Stromal cell of bone marrow (primary cell): Measurements from ENCODE around the gene PHACTR4.
"Not testable (repeated sequence)": the region's sequence is repeated elsewhere in the genome, so short reads cannot be mapped to it uniquely, and the experiment has no call there.

ENCODE experiments used
- DNase-seq: peaks from one replicate; pipeline ENCODE4 v3.0.0-alpha.2; 2012; ENCODE audit warnings: low read depth

PHACTR4 gene

GRCh38 chr1:28525002-28525642 is 155.6 kb downstream of the PHACTR4 start:
- DNase-seq = not testable (repeated sequence)

GRCh38 chr1:28526886-28527285 is 157.3 kb downstream of the PHACTR4 start:
- no peak for DNase-seq

GRCh38 chr1:28530456-28530855 is 160.9 kb downstream of the PHACTR4 start:
- no peak for DNase-seq

- no peak for DNase-seq
Observed at GRCh38 chr1:28534671-28535070, 165.1 kb downstream of the PHACTR4 start.

GRCh38 chr1:28535180-28535579 is 165.6 kb downstream of the PHACTR4 start:
- no peak for DNase-seq

- no peak for DNase-seq
Observed at GRCh38 chr1:28537457-28538199, 168.1 kb downstream of the PHACTR4 start.

- DNase-seq = no peak
Observed at GRCh38 chr1:28538286-28538685, 168.7 kb downstream of the PHACTR4 start.

GRCh38 chr1:28540651-28541050 is 171.1 kb downstream of the PHACTR4 start:
- no peak for DNase-seq

GRCh38 chr1:28541414-28542015 is 172.0 kb downstream of the PHACTR4 start:
- DNase-seq = not testable (repeated sequence)

GRCh38 chr1:28545246-28545628 is 175.7 kb downstream of the PHACTR4 start:
- no peak for DNase-seq

- no peak for DNase-seq
Observed at GRCh38 chr1:28548318-28548717, 178.8 kb downstream of the PHACTR4 start.
